Astrocyte of the cerebellum (primary cell): ENCODE results near the gene PDLIM3.
A peak's percentile ranks its signal among the peaks of the same experiment; 100 is the strongest.

Experiments used
- DNase-seq: peaks from one replicate; pipeline ENCODE4 v3.0.0-alpha.2; 2011; ENCODE audit warnings: low read depth
- H3K4me3 ChIP-seq: 2 replicates; pipeline ENCODE4 v1.5.1; 2011; ENCODE audit warnings: mild to moderate bottlenecking, low read depth, low read length, moderate library complexity
- in situ Hi-C: cut with HindIII; loops from 2 replicates; pipeline ENCODE4 v1.10.0; 2017; ENCODE audit warnings: low sequenced_read_pairs
- TF ChIP-seq, protein P1 (sequence below): IDR thresholded peaks from 2 replicates; pipeline ENCODE4 v1.5.1; 2012; ENCODE audit warnings: low read length, low read depth, moderate library complexity, mild to moderate bottlenecking; ENCODE audit errors: missing control alignments

Gene PDLIM3

GRCh38 chr4:185542626-185543315 is 7.5 kb upstream of the PDLIM3 start:
- TF ChIP-seq, protein P1, sequence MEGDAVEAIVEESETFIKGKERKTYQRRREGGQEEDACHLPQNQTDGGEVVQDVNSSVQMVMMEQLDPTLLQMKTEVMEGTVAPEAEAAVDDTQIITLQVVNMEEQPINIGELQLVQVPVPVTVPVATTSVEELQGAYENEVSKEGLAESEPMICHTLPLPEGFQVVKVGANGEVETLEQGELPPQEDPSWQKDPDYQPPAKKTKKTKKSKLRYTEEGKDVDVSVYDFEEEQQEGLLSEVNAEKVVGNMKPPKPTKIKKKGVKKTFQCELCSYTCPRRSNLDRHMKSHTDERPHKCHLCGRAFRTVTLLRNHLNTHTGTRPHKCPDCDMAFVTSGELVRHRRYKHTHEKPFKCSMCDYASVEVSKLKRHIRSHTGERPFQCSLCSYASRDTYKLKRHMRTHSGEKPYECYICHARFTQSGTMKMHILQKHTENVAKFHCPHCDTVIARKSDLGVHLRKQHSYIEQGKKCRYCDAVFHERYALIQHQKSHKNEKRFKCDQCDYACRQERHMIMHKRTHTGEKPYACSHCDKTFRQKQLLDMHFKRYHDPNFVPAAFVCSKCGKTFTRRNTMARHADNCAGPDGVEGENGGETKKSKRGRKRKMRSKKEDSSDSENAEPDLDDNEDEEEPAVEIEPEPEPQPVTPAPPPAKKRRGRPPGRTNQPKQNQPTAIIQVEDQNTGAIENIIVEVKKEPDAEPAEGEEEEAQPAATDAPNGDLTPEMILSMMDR: no peak
- DNase-seq: no peak
- H3K4me3 ChIP-seq: no peak overlapping the region
- in situ Hi-C loops: no loop called here

GRCh38 chr4:185541251-185541727 is 6.0 kb upstream of the PDLIM3 start:
- in situ Hi-C loops: no loop called here
- TF ChIP-seq, protein P1: no peak
- no peak overlapping the region for H3K4me3 ChIP-seq
- DNase-seq: peak; percentile 83

- TF ChIP-seq, protein P1: no peak
- in situ Hi-C loops: no loop called here
- H3K4me3 ChIP-seq: no peak overlapping the region
- DNase-seq: no peak
Observed at GRCh38 chr4:185540487-185541120, 5.3 kb upstream of the PDLIM3 start.

DNA sequence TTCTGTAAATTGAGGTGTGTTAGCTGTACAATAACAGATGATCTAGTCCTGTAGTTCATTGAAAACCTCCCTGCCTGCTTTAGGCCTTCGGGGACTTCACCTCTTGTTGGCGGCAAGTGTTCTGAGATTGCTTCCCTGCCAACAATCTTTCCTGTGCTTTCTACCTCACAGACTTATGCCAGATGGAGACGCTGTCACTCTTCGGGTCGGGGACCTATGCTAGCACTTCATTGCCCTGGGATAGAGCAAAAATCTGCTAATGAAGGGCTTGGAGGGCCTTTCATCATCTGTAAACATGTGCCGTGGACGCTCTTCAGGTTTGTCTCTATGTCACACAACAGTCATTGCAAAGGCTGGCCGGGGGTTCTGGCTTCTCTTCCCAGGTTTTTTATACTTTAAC is 4.7 kb upstream of the PDLIM3 start:
- in situ Hi-C loops: no loop called here
- TF ChIP-seq, protein P1: no peak
- H3K4me3 ChIP-seq: no peak overlapping the region
- DNase-seq: no peak

- H3K4me3 ChIP-seq: no peak overlapping the region
- in situ Hi-C loops: no loop called here
- TF ChIP-seq, protein P1: no peak
- DNase-seq: no peak
Observed at GRCh38 chr4:185538806-185539205, 3.5 kb upstream of the PDLIM3 start.

- DNase-seq: no peak
- in situ Hi-C loops: no loop called here
- TF ChIP-seq, protein P1: no peak
- no peak overlapping the region for H3K4me3 ChIP-seq
Observed at GRCh38 chr4:185536411-185536709, 1.1 kb upstream of the PDLIM3 start.
